Fibroblast of lung (primary cell): ENCODE measurements around the gene EYA2. TPM values are rescaled to one million over a fixed set of nuclear protein-coding genes. Genes with fewer than 3 reads are reported as not detected.

ENCODE experiments used
- DNase-seq, 2 donors: peaks; one replicate each; pipeline versions ENCODE4 v3.0.0 to v3.0.0-alpha.2; 2010; ENCODE audit warnings: low read depth in 2 of 2
- H2AFZ ChIP-seq: 2 replicates; pipeline ENCODE4 v1.5.1; 2012; ENCODE audit warnings: low read length, control low read depth, inconsistent platforms
- H3K27ac ChIP-seq: 2 replicates; pipeline ENCODE4 v1.5.1; 2011; ENCODE audit warnings: low read length, control low read depth; ENCODE audit not compliant: insufficient read depth
- H3K27me3 ChIP-seq: 2 replicates; pipeline ENCODE4 v1.5.1; 2011; ENCODE audit warnings: mild to moderate bottlenecking, low read length; ENCODE audit not compliant: control insufficient read depth, insufficient read depth
- H3K36me3 ChIP-seq: 2 replicates; pipeline ENCODE4 v1.5.1; 2011; ENCODE audit warnings: low read length; ENCODE audit not compliant: control insufficient read depth, insufficient read depth
- H3K4me1 ChIP-seq: 2 replicates; pipeline ENCODE4 v1.5.1; 2011; ENCODE audit warnings: low read length; ENCODE audit not compliant: control insufficient read depth, insufficient read depth; ENCODE audit errors: extremely low read depth
- H3K4me2 ChIP-seq: 2 replicates; pipeline ENCODE4 v1.5.1; 2011; ENCODE audit warnings: low read length, control low read depth; ENCODE audit not compliant: insufficient read depth; ENCODE audit errors: extremely low read depth
- H3K4me3 ChIP-seq, 4 experiments: fragments of 200-600 bp in 1 of 4; sonication (generic) in 1 of 4; replicated peaks in 1 of 4; 2 replicates each; pipeline ENCODE4 v1.5.1; 2011 to 2016; ENCODE audit warnings: low read length in 4 of 4, low read depth in 3 of 4, mild to moderate bottlenecking in 3 of 4, control low read depth in 2 of 4, inconsistent platforms in 1 of 4, mixed read lengths in 1 of 4; ENCODE audit not compliant: insufficient read depth in 1 of 4; ENCODE audit errors: control extremely low read depth in 1 of 4
- H3K79me2 ChIP-seq: 2 replicates; pipeline ENCODE4 v1.5.1; 2012; ENCODE audit warnings: mild to moderate bottlenecking, low read length, inconsistent platforms; ENCODE audit not compliant: control insufficient read depth, insufficient read depth
- H3K9ac ChIP-seq: 2 replicates; pipeline ENCODE4 v1.5.1; 2011; ENCODE audit warnings: mild to moderate bottlenecking, low read length, control low read depth; ENCODE audit not compliant: insufficient read depth
- H3K9me3 ChIP-seq: 2 replicates; pipeline ENCODE4 v1.5.1; 2012; ENCODE audit warnings: low read depth, low read length; ENCODE audit not compliant: control insufficient read depth, insufficient read depth
- H4K20me1 ChIP-seq: 2 replicates; pipeline ENCODE4 v1.5.1; 2011; ENCODE audit warnings: low read length; ENCODE audit not compliant: control insufficient read depth, insufficient read depth; ENCODE audit errors: extremely low read depth
- CTCF ChIP-seq, 2 donors: IDR thresholded peaks in 1 of 2; conservative IDR thresholded peaks in 1 of 2; 1 replicate in 1 of 2; 2 replicates in 1 of 2; pipeline ENCODE4 v1.5.1; 2011 to 2012; ENCODE audit warnings: low read length in 2 of 2, control low read depth in 1 of 2, inconsistent platforms in 1 of 2, low read depth in 1 of 2, mild to moderate bottlenecking in 1 of 2
- EZH2 ChIP-seq: IDR thresholded peaks from 2 replicates; pipeline ENCODE4 v1.5.1; 2012; ENCODE audit warnings: low read length, control low read depth, mild to moderate bottlenecking; ENCODE audit errors: missing control alignments
- polyA plus RNA-seq, 2 donors: library from polyadenylated mRNA; depleted of rRNA in 1 of 2; stranded (reverse) in 1 of 2; unstranded in 1 of 2; fragments of >200 nt; gene quantifications; 2 replicates each; pipeline ENCODE4 v1.2.1, GENCODE V29; 2011 to 2012; ENCODE audit warnings: missing spikeins in 1 of 2
- total RNA-seq: library from RNA; depleted of rRNA; stranded (reverse); fragments of >200 nt; gene quantifications from 2 replicates; pipeline ENCODE4 v1.2.1, GENCODE V29; 2014

Gene EYA2
- total and polyA plus RNA-seq, 2 donors (not counting 1 experiment from before 2014, with no cell fraction given), result 0.37 to 1.7 TPM

- Histone ChIP-seq H2AFZ (no peak overlapping the region), H3K4me2 (no peak overlapping the region), H3K9ac (no peak overlapping the region), H3K9me3 (no peaks in the 10 kb centered on the region), H3K27me3 (no peaks in the 10 kb centered on the region), H3K27ac (no peak overlapping the region), H3K4me3 (no peak overlapping the region), H4K20me1 (no peaks in the 10 kb centered on the region), H3K4me1 (no peaks in the 10 kb centered on the region), H3K36me3 (no peaks in the 10 kb centered on the region), H3K79me2 (no peaks in the 10 kb centered on the region)
- DNase-seq, result no peak
- no peak for TF ChIP-seq CTCF (conservative IDR thresholded peaks at IDR 0.05 in 1 of 2, IDR thresholded peaks at IDR 0.05 in 1 of 2; ENCODE audit: low read depth in 1 of 2, low read length in 2 of 2)
- TF ChIP-seq EZH2, result no peak
These were observed 113.4 kb downstream of the EYA2 start for GRCh38 chr20:47007826-47008655.

- no peak overlapping the region for H3K9ac ChIP-seq
- no peaks in the 10 kb centered on the region for H3K4me1 ChIP-seq
- H3K27ac ChIP-seq, result no peak overlapping the region
- H3K4me3 ChIP-seq, result no peak overlapping the region
- H2AFZ ChIP-seq, result no peak overlapping the region
- TF ChIP-seq EZH2, result no peak
- no peak for TF ChIP-seq CTCF (conservative IDR thresholded peaks at IDR 0.05 in 1 of 2, IDR thresholded peaks at IDR 0.05 in 1 of 2; ENCODE audit: low read depth in 1 of 2, low read length in 2 of 2)
- no peak for DNase-seq
- H3K4me2 ChIP-seq, result no peak overlapping the region
- H3K36me3 ChIP-seq, result no peaks in the 10 kb centered on the region
- no peaks in the 10 kb centered on the region for H3K27me3 ChIP-seq
- H3K9me3 ChIP-seq, result no peaks in the 10 kb centered on the region
- H3K79me2 ChIP-seq, result no peaks in the 10 kb centered on the region
- no peaks in the 10 kb centered on the region for H4K20me1 ChIP-seq
These were observed 114.3 kb downstream of the EYA2 start for GRCh38 chr20:47008842-47009518.

GRCh38 chr20:47009784-47010183 is 115.1 kb downstream of the EYA2 start:
- no peak for DNase-seq
- TF ChIP-seq EZH2 (no peak), CTCF (conservative IDR thresholded peaks at IDR 0.05 in 1 of 2, IDR thresholded peaks at IDR 0.05 in 1 of 2; ENCODE audit: low read depth in 1 of 2, low read length in 2 of 2) (no peak)
- H3K9me3 ChIP-seq, result no peaks in the 10 kb centered on the region
- no peak overlapping the region for H3K9ac ChIP-seq
- H3K4me3 ChIP-seq, result no peak overlapping the region
- no peaks in the 10 kb centered on the region for H3K4me1 ChIP-seq
- H3K36me3 ChIP-seq, result no peaks in the 10 kb centered on the region
- no peak overlapping the region for H3K27ac ChIP-seq
- H3K27me3 ChIP-seq, result no peaks in the 10 kb centered on the region
- no peak overlapping the region for H3K4me2 ChIP-seq
- no peaks in the 10 kb centered on the region for H4K20me1 ChIP-seq
- no peak overlapping the region for H2AFZ ChIP-seq
- H3K79me2 ChIP-seq, result no peaks in the 10 kb centered on the region
